IPS-NIHi7 (cell line): ENCODE measurements around the gene RC3H1.
"Not testable (repeated sequence)": the region's sequence is repeated elsewhere in the genome, so short reads cannot be mapped to it uniquely, and the experiment has no call there.

Experiments
- DNase-seq: peaks from one replicate; pipeline ENCODE4 v3.0.0; 2012; ENCODE audit warnings: mixed read lengths; ENCODE audit errors: extremely low spot score

The RC3H1 gene, protein sequence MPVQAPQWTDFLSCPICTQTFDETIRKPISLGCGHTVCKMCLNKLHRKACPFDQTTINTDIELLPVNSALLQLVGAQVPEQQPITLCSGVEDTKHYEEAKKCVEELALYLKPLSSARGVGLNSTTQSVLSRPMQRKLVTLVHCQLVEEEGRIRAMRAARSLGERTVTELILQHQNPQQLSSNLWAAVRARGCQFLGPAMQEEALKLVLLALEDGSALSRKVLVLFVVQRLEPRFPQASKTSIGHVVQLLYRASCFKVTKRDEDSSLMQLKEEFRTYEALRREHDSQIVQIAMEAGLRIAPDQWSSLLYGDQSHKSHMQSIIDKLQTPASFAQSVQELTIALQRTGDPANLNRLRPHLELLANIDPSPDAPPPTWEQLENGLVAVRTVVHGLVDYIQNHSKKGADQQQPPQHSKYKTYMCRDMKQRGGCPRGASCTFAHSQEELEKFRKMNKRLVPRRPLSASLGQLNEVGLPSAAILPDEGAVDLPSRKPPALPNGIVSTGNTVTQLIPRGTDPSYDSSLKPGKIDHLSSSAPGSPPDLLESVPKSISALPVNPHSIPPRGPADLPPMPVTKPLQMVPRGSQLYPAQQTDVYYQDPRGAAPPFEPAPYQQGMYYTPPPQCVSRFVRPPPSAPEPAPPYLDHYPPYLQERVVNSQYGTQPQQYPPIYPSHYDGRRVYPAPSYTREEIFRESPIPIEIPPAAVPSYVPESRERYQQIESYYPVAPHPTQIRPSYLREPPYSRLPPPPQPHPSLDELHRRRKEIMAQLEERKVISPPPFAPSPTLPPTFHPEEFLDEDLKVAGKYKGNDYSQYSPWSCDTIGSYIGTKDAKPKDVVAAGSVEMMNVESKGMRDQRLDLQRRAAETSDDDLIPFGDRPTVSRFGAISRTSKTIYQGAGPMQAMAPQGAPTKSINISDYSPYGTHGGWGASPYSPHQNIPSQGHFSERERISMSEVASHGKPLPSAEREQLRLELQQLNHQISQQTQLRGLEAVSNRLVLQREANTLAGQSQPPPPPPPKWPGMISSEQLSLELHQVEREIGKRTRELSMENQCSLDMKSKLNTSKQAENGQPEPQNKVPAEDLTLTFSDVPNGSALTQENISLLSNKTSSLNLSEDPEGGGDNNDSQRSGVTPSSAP

DNA sequence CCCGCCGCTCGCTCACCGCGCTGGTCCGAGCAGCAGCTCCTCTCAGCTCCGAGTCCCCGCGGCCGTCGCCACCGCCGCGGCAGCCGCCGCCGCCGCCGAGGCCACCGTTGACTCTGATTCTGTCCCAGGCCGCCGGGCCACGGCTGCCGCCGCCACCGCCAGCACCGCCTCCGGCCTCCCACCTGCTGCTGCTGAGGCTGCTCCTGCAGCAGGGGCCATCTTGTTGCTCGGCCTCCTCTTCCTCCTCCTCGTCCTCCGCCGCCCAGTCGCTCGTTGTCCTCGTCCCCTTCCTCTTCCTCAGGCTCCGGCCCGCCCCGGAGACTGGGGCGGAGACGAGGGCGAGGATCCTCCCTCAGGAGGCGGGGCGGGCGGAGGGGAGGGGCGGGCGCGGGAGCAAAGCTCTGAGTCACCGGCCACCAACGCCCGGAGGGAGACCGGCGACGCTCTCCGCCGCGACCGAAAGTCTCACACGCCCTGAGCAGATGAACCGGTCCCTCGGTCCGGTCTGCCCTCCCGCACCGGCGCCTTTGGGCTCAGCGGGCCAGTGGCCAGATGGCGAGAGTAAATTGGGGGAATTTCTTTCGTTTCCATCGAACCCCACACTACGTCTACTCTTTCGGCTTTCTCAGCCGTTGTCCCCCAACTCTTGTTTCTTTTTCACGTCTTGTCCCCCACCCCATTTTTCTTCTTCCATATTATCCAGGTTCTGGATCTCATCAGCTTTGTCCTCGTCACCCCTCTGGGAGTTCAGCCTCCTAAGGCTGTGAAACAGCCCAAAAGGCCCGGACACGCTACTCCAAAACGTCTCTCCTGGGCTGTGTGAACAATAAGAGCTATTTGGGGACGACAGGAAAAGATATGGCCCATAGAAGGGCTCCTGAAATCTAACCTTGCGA is at the start of gene RC3H1:
RC3H1 (minus strand) TSS at position 278 of the 896 bp plus-strand sequence. CDS start 29,372 bp downstream, outside the sequence.
- DNase-seq = peak; percentile 90

DNA sequence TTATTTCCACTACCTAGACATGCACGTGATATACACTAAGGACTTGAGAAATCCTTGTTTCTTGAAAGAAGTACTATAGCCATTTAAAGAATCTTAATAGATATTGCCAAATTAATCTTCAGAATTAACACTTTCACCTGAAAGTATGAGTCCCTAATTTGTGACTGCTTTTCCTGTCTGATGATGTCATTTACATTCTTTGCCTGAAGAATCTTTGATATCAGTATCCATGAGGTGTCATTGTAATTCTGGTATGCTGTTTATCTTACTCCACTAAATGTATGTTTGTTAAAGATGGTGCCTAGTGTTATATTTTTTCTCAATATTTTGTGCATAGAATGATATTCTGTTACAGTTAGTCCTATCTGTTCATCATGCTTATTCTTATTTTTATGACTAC is 48.5 kb upstream of the RC3H1 start:
- DNase-seq = no peak

DNA sequence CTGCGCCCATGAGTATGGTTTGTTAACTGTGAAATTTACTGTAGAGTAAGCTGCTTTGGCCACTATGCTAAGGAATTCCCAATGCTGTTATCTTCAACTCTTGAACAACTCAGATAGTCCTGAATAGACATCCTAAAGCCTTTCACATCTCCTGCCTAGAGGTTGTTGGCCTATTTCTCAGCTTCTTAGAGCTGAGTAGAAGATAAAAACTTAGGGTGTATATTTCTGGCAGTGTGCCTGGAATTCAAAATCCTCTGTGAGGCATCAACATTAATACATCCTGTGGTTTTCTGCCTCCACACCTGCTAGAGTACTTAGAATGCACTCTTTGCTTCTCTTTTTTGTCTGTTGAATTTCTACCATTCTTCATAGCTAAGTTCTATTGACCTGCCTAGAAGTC is 45.8 kb upstream of the RC3H1 start:
- no peak for DNase-seq

- DNase-seq = no peak
Measured at GRCh38 chr1:174060090-174060489, 37.9 kb upstream of the RC3H1 start.

- no peak for DNase-seq
Measured at GRCh38 chr1:174058624-174059023, 36.5 kb upstream of the RC3H1 start.

DNA sequence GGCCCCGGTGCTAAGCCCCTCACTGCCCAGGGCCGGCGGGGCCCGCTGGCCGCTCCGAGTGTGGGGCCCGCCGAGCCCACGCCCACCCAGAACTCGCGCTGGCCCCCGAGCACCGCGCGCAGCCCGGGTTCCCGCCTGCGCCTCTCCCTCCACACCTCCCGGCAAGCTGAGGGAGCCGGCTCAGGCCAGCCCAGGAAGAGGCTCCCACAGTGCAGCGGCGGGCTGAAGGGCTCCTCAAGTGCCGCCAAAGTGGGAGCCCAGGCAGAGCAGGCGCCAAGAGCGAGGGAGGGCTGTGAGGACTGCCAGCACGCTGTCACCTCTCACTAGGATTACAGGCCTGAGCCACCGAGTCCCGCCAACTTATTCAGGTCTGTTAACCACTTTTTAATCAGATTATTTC is 34.5 kb upstream of the RC3H1 start:
- DNase-seq = not testable (repeated sequence)

DNA sequence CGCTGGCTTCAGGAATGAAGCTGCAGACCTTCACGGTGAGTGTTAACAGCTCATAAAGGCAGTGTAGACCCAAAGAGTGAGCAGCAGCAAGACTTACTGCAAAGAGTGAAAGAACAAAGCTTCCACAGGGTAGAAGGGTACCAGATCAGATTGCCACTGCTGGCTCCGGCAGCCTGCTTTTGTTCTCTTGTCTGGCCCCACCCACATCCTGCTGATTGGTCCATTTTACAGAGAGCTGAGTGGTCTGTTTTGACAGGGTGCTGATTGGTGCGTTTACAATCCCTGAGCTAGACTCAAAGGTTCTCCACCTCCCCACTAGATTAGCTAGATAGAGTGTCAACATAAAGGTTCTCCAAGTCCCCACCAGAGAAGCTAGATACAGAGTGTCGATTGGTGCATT is 33.6 kb upstream of the RC3H1 start:
- DNase-seq = not testable (repeated sequence)

DNA sequence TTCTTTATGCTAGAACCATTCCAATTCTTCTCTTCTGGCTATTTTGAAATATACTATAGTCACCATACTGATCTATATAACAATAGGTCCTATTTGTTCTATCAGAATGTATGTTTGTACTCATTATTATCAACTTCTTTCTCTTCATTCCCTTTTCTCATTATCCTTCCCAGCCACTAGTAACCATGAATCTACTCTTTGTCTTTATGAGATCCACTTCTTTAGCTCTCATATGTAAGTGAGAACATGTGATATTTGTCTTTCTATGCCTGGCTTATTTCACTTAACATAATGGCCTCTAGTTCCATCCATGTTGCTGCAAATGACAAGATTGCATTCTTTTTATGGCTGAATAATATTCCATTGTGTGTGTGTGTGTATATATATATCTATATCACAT is 31.7 kb upstream of the RC3H1 start:
- no peak for DNase-seq

- no peak for DNase-seq
Measured at GRCh38 chr1:174052621-174053020, 30.5 kb upstream of the RC3H1 start.

GRCh38 chr1:174051956-174052355 is 29.8 kb upstream of the RC3H1 start:
- no peak for DNase-seq

DNA sequence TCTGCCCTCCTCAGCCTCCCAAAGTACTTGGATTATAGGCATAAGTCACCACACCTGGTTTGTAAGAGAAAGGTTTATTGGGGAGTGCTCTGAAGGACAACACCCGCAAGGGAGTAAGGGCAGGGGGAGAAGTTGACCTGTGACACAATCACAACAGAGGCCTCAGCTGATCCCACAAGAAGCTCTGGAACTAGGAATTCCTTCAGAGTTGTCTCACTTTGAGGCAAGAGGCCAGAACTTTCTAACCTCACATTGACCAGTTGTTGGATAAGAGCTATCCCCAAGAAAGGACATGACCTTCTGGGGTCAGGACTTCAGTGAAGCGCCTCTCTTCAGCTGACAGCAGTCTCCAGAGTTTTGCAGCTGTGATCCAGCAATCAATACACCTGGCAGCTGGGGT is 27.4 kb upstream of the RC3H1 start:
- no peak for DNase-seq

DNA sequence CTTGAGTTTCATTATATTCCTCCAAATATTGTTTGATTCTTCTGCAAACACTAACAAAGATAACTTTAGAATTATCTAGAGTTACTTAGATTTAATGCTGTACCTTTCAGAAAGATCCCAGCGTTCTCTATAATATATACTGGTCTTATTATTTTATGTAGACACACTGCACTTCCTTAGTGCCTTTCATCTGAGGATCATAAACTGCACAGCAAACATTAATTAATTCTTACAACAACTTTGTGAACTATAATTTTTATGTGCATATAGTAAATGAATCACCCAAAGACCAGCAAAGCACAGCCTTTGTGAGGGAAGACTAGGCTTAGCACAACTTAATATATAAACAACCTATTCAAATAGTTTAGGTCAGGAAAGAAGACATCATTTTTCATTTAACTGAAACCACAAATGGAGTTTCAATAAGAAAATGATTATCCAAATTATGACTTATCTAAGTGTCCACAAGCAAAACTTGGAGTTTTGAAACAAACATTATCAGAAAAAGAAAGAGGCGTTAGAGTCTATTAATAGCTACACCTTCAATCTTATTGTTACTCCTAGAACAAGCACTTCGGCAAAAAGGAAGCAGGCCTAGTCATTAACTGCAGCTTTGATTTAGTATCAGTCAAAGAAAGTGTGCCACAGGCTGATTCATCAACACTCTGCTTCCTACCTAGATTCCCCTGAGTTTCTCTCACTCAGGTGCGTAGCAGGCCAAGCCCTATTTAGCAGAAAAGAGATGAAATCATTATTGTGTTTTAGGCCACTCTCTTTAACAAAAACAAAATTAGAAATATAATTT is 22.5 kb upstream of the RC3H1 start:
- DNase-seq = no peak

DNA sequence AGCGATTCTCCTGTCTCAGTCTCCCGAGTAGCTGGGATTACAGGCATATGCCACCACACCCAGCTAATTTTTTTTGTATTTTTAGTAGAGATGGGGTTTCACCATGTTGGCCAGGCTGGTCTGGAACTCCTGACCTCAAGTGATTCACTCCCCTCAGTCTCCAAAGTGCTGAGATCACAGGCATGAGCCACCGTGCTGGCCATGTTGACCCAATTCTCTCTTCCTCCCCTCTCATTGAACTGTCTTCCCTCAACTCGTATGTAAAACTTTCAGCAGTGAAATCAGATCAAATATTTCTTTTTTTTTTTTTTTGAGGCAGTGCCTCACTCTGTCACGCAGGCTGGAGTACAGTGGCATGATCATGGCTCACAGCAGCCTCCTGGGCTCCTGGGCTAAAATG is 20.4 kb upstream of the RC3H1 start:
- DNase-seq = not testable (repeated sequence)

- no peak for DNase-seq
Measured at GRCh38 chr1:174041369-174041768, 19.2 kb upstream of the RC3H1 start.

GRCh38 chr1:174040387-174040786 is 18.2 kb upstream of the RC3H1 start:
- DNase-seq = no peak

DNA sequence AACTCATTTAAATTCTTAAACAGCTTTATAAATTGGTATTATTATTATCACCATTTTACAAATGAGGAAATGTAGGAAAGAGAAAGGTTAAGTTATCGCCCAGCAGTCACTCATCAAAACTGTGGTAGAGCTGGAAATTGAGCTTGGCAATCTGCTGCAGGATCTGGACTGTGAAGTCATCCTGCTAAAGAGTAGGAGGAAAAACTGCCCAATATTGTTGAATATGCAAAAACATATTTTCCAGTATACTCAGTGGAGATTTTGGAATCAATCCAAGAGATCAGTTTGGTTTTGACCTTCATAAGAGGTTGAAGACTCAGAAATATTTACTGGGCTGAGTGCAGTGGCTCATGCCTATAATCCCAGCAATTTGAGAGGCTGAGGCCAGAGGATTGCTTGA is 16.9 kb upstream of the RC3H1 start:
- no peak for DNase-seq

- no peak for DNase-seq
Measured at GRCh38 chr1:174036798-174037197, 14.6 kb upstream of the RC3H1 start.

DNA sequence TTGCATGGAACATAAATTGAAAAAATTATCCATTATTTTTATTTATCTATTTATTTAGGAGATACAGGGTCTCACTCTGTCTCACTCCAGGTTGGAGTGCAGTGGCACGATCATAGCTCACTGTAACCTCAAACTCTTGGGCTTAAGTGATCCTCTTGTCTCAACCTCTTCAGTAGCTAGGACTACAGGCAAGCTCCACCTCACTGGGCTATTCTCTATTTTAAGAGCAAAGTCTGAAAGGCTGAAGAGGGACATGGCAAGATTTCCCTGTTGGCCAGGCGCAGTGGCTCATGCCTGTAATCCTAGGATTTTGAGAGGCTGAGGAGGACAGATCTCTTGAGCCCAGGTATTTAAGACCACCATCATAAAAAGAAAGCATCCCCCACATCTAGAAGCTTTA is 14.0 kb upstream of the RC3H1 start:
- no peak for DNase-seq

GRCh38 chr1:174032671-174033222 is 10.6 kb upstream of the RC3H1 start:
- DNase-seq = no peak

DNA sequence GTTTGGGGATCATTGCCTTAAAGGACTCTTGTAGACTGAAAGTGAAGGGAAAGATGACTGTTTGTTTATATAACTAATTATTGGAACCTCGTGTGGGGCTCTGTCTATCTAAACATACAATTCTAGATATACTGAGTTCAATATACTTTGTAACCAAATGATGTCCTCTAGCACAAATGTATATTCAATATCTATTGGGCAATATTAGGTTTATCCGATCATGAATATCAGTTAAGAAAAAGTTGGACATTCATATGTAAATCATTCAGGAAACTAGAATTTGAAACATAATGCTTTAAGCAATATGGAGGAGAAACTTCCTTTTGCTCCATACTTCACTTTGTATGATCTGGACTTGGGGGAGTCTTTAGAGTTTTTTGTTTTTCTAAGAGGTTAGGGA is 8.9 kb upstream of the RC3H1 start:
- DNase-seq = no peak
